ENCODE measurements around the gene HSPA12B.

The HSPA12B gene

DNA sequence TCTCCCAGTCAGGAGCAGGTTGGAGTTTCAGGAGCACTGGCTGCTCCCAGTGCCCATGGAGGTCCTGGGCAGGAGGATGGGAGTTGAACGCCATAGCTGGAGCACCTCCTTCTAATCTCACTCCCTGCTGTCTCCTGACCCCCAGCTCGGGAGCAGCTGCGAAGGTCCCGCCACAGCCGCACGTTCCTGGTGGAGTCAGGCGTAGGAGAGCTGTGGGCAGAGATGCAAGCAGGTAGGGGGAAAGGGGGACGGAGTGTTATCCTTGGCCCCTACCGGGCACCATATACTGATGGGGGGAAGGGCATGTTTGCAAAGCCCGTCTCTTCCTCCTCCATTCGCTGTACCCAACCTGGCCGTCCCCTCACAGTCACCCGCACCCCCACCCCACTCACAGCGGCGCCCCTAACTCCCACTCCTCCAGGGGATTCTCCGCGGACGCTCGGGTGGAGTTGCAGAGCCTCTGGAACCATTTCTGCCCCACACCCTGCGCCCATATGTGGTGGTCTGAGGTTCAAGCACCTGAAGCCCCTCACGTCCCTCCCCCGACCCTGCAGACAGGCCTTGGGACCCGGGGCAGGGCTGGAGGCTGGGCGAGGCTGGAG, 16.7 kb downstream of the HSPA12B start:
- TF ChIP-seq EGR1 (IDR thresholded peaks at IDR 0.05) = no peak
- no peak for TF ChIP-seq EP300 (IDR thresholded peaks at IDR 0.05; ENCODE audit: borderline replicate concordance)
- no peak for TF ChIP-seq FOXM1 (IDR thresholded peaks at IDR 0.05; ENCODE audit: borderline replicate concordance, low read depth)
- TF ChIP-seq CEBPB (IDR thresholded peaks at IDR 0.05) = no peak
- TF ChIP-seq CREB1 (IDR thresholded peaks at IDR 0.05; ENCODE audit: low read depth) = no peak

DNA sequence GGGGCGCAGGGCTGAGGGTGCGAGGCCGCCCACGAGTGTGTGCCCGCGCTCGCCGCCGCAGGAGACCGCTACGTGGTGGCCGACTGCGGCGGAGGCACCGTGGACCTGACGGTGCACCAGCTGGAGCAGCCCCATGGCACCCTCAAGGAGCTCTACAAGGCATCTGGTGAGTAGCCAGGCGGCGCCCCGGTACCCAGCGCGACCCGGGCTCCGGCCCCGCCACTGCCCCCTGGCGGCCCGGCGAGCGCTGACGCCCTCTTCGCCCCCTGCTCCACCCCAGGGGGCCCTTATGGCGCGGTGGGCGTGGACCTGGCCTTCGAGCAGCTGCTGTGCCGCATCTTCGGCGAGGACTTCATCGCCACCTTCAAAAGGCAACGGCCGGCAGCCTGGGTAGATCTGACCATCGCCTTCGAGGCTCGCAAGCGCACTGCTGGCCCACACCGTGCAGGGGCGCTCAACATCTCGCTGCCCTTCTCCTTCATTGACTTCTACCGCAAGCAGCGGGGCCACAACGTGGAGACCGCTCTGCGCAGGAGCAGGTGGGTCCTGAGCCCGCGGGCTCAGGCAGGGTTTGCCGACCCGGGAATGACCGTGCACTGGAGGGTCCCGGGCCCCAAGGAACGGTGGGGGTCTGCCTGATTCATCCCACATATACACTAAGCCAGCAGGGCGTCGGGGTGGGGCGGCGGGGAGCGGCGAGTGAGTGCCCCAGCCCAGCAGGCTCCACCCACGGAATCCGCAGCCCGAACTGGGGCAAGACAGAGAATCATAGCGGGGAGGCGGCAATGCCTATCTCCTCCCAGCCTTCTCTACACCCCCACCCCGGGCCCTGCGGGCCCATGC, 17.4 kb downstream of the HSPA12B start:
- TF ChIP-seq, protein P1, sequence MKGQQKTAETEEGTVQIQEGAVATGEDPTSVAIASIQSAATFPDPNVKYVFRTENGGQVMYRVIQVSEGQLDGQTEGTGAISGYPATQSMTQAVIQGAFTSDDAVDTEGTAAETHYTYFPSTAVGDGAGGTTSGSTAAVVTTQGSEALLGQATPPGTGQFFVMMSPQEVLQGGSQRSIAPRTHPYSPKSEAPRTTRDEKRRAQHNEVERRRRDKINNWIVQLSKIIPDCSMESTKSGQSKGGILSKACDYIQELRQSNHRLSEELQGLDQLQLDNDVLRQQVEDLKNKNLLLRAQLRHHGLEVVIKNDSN (IDR thresholded peaks at IDR 0.05) = no peak
- TF ChIP-seq TAF1 (IDR thresholded peaks at IDR 0.05; ENCODE audit: low read depth) (no peak), TCF12 (IDR thresholded peaks at IDR 0.05; ENCODE audit: low read depth) (no peak), EP300 (IDR thresholded peaks at IDR 0.05; ENCODE audit: borderline replicate concordance) (no peak), CEBPB (IDR thresholded peaks at IDR 0.05) (no peak), EGR1 (IDR thresholded peaks at IDR 0.05) (no peak), RAD21 (IDR thresholded peaks at IDR 0.05; ENCODE audit: low read depth) (peak; percentile 48; the same call in 1 of the 2 replicates), REST (IDR thresholded peaks at IDR 0.05; ENCODE audit: low read depth) (no peak), CREB1 (IDR thresholded peaks at IDR 0.05; ENCODE audit: low read depth) (no peak), NFIC (IDR thresholded peaks at IDR 0.05) (no peak), YY1 (IDR thresholded peaks at IDR 0.05; ENCODE audit: low read depth) (peak; percentile 65), ZBTB7A (IDR thresholded peaks at IDR 0.05; ENCODE audit: low read depth) (peak; percentile 64; the same call in 1 of the 2 replicates), FOXM1 (IDR thresholded peaks at IDR 0.05; ENCODE audit: borderline replicate concordance, low read depth) (no peak), TEAD4 (IDR thresholded peaks at IDR 0.05) (no peak)
- TF ChIP-seq, protein P2, sequence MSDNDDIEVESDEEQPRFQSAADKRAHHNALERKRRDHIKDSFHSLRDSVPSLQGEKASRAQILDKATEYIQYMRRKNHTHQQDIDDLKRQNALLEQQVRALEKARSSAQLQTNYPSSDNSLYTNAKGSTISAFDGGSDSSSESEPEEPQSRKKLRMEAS (IDR thresholded peaks at IDR 0.05) = peak; percentile 80

DNA sequence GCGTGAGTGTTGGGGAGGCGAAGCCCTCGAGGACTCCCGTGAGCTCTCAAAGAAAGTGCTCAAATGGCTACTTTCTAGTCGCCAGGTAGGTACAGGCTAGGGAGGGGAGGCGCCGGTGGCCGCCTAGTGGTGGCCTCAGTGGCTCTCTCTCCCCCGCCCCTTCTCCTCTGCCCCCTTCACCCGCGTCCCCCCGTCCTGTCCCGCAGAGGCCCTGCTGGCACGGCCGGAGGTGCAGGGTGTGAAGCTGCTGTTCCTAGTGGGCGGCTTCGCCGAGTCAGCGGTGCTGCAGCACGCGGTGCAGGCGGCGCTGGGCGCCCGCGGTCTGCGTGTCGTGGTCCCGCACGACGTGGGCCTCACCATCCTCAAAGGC, 18.8 kb downstream of the HSPA12B start:
- TF ChIP-seq CREB1 (IDR thresholded peaks at IDR 0.05; ENCODE audit: low read depth) (no peak), RAD21 (IDR thresholded peaks at IDR 0.05; ENCODE audit: low read depth) (no peak), ZBTB7A (IDR thresholded peaks at IDR 0.05; ENCODE audit: low read depth) (no peak), FOXM1 (IDR thresholded peaks at IDR 0.05; ENCODE audit: borderline replicate concordance, low read depth) (no peak), YY1 (IDR thresholded peaks at IDR 0.05; ENCODE audit: low read depth) (no peak), NFIC (IDR thresholded peaks at IDR 0.05) (no peak), CEBPB (IDR thresholded peaks at IDR 0.05) (no peak), TAF1 (IDR thresholded peaks at IDR 0.05; ENCODE audit: low read depth) (no peak), EP300 (IDR thresholded peaks at IDR 0.05; ENCODE audit: borderline replicate concordance) (no peak), EGR1 (IDR thresholded peaks at IDR 0.05) (no peak), TCF12 (IDR thresholded peaks at IDR 0.05; ENCODE audit: low read depth) (no peak), REST (IDR thresholded peaks at IDR 0.05; ENCODE audit: low read depth) (no peak)
- TF ChIP-seq, protein P1 (IDR thresholded peaks at IDR 0.05) = no peak
- TF ChIP-seq, protein P2 (IDR thresholded peaks at IDR 0.05) = no peak

GRCh38 chr20:3751675-3752385, 19.3 kb downstream of the HSPA12B start:
- TF ChIP-seq, protein P1 (IDR thresholded peaks at IDR 0.05) = peak; percentile 2; the same call in 1 of the 2 replicates
- TF ChIP-seq YY1 (IDR thresholded peaks at IDR 0.05; ENCODE audit: low read depth) (peak; percentile 55; the same call in 1 of the 2 replicates), RAD21 (IDR thresholded peaks at IDR 0.05; ENCODE audit: low read depth) (no peak), NFIC (IDR thresholded peaks at IDR 0.05) (peak; percentile 70), CREB1 (IDR thresholded peaks at IDR 0.05; ENCODE audit: low read depth) (0 out of 2 replicates have a peak, but pooled peaks have one; percentile 14), TEAD4 (IDR thresholded peaks at IDR 0.05) (no peak), CEBPB (IDR thresholded peaks at IDR 0.05) (no peak), REST (IDR thresholded peaks at IDR 0.05; ENCODE audit: low read depth) (no peak), EP300 (IDR thresholded peaks at IDR 0.05; ENCODE audit: borderline replicate concordance) (no peak), EGR1 (IDR thresholded peaks at IDR 0.05) (peak; percentile 57; the same call in 1 of the 2 replicates)
- TF ChIP-seq, protein P2 (IDR thresholded peaks at IDR 0.05) = peak; percentile 91
